IPS-18a (cell line): ENCODE data around the gene ZNF738.
"Not testable (repeated sequence)": the region's sequence is repeated elsewhere in the genome, so short reads cannot be mapped to it uniquely, and the experiment has no call there.

ENCODE experiments used
- H3K27ac ChIP-seq: one replicate; pipeline ENCODE4 v1.5.1; 2013; ENCODE audit warnings: low read length
- H3K27me3 ChIP-seq: one replicate; pipeline ENCODE4 v1.6.1; 2013; ENCODE audit warnings: mild to moderate bottlenecking, low read length; ENCODE audit not compliant: control insufficient read depth, insufficient read depth
- H3K36me3 ChIP-seq: one replicate; pipeline ENCODE4 v1.6.1; 2013; ENCODE audit warnings: low read depth, low read length; ENCODE audit not compliant: control insufficient read depth
- H3K4me1 ChIP-seq: one replicate; pipeline ENCODE4 v1.6.1; 2013; ENCODE audit warnings: low read depth, low read length; ENCODE audit not compliant: control insufficient read depth
- H3K4me3 ChIP-seq: one replicate; pipeline ENCODE4 v1.5.1; 2013; ENCODE audit warnings: low read length
- H3K9ac ChIP-seq: one replicate; pipeline ENCODE4 v1.6.1; 2013; ENCODE audit warnings: mild to moderate bottlenecking, low read length, moderate library complexity
- H3K9me3 ChIP-seq: one replicate; pipeline ENCODE4 v1.6.1; 2013; ENCODE audit warnings: low read depth, low read length; ENCODE audit not compliant: control insufficient read depth

The ZNF738 gene

GRCh38 chr19:21358768-21359451 lies at the start of gene ZNF738:
Gene ZNF738, plus strand, starts transcription at chr19:21359000. Its CDS starts 141 bp downstream, at chr19:21359141.
- H3K9ac ChIP-seq, result peak within 1 kb of the TSS; percentile 96
- H3K4me1 ChIP-seq, result no peaks in the 10 kb centered on the region
- peaks cover 25% of the 10 kb centered on the region for H3K36me3 ChIP-seq
- H3K9me3 ChIP-seq, result peaks cover 5% of the 10 kb centered on the region
- peak within 1 kb of the TSS; percentile 96 for H3K4me3 ChIP-seq
- H3K27me3 ChIP-seq, result no peaks in the 10 kb centered on the region
- H3K27ac ChIP-seq, result peak within 1 kb of the TSS; percentile 89

GRCh38 chr19:21312807-21313206 lies 46.0 kb upstream of the ZNF738 start:
- H3K4me3 ChIP-seq, H3K4me1 ChIP-seq, H3K27ac ChIP-seq, H3K9ac ChIP-seq, H3K27me3 ChIP-seq, H3K9me3 ChIP-seq: not testable (repeated sequence)
- H3K36me3 ChIP-seq, result peaks cover 12% of the 10 kb centered on the region

GRCh38 chr19:21314676-21315075 lies 44.1 kb upstream of the ZNF738 start:
- no peaks in the 10 kb centered on the region for H3K4me1 ChIP-seq
- H3K27ac ChIP-seq, result no peak overlapping the region
- peaks cover 9% of the 10 kb centered on the region for H3K36me3 ChIP-seq
- no peak overlapping the region for H3K9ac ChIP-seq
- no peak overlapping the region for H3K4me3 ChIP-seq
- no peaks in the 10 kb centered on the region for H3K27me3 ChIP-seq
- no peaks in the 10 kb centered on the region for H3K9me3 ChIP-seq

GRCh38 chr19:21317821-21318220 lies 41.0 kb upstream of the ZNF738 start:
- no peak overlapping the region for H3K27ac ChIP-seq
- no peaks in the 10 kb centered on the region for H3K4me1 ChIP-seq
- no peak overlapping the region for H3K9ac ChIP-seq
- H3K4me3 ChIP-seq, result no peak overlapping the region
- H3K9me3 ChIP-seq, result no peaks in the 10 kb centered on the region
- H3K36me3 ChIP-seq, result peaks cover 6% of the 10 kb centered on the region
- H3K27me3 ChIP-seq, result no peaks in the 10 kb centered on the region

GRCh38 chr19:21321134-21321533 lies 37.7 kb upstream of the ZNF738 start:
- peaks cover 5% of the 10 kb centered on the region for H3K36me3 ChIP-seq
- peaks cover 7% of the 10 kb centered on the region for H3K4me1 ChIP-seq

GRCh38 chr19:21321996-21322395 lies 36.8 kb upstream of the ZNF738 start:
- Histone ChIP-seq H3K4me1 (peaks cover 7% of the 10 kb centered on the region), H3K27me3 (no peaks in the 10 kb centered on the region), H3K9me3 (peaks cover 7% of the 10 kb centered on the region), H3K36me3 (peaks cover 9% of the 10 kb centered on the region), H3K9ac (no peak overlapping the region), H3K27ac (no peak overlapping the region), H3K4me3 (no peak overlapping the region)

More at GRCh38 chr19:21321134-21321533, 37.7 kb upstream of the ZNF738 start:
- no peaks in the 10 kb centered on the region for H3K27me3 ChIP-seq
- no peak overlapping the region for H3K4me3 ChIP-seq
- peaks cover 2% of the 10 kb centered on the region for H3K9me3 ChIP-seq
- no peak overlapping the region for H3K27ac ChIP-seq
- no peak overlapping the region for H3K9ac ChIP-seq

GRCh38 chr19:21322528-21322927 lies 36.3 kb upstream of the ZNF738 start:
- H3K4me1 ChIP-seq, result peaks cover 8% of the 10 kb centered on the region
- peaks cover 11% of the 10 kb centered on the region for H3K36me3 ChIP-seq
- H3K9ac ChIP-seq, result no peak overlapping the region
- H3K27me3 ChIP-seq, result no peaks in the 10 kb centered on the region
- peaks cover 7% of the 10 kb centered on the region for H3K9me3 ChIP-seq
- no peak overlapping the region for H3K4me3 ChIP-seq
- no peak overlapping the region for H3K27ac ChIP-seq

- H3K4me1 ChIP-seq, result peaks cover 12% of the 10 kb centered on the region
- no peak overlapping the region for H3K9ac ChIP-seq
- H3K9me3 ChIP-seq, result peaks cover 7% of the 10 kb centered on the region
- H3K4me3 ChIP-seq, result no peak overlapping the region
- H3K27ac ChIP-seq, result no peak overlapping the region
- no peaks in the 10 kb centered on the region for H3K27me3 ChIP-seq
- peaks cover 13% of the 10 kb centered on the region for H3K36me3 ChIP-seq
Observed at GRCh38 chr19:21323000-21323399, 35.8 kb upstream of the ZNF738 start.

- Histone ChIP-seq H3K4me3 (no peak overlapping the region), H3K36me3 (peaks cover 13% of the 10 kb centered on the region), H3K27ac (no peak overlapping the region), H3K9ac (no peak overlapping the region), H3K9me3 (peaks cover 7% of the 10 kb centered on the region), H3K4me1 (peaks cover 14% of the 10 kb centered on the region), H3K27me3 (no peaks in the 10 kb centered on the region)
Observed at GRCh38 chr19:21326169-21326568, 32.6 kb upstream of the ZNF738 start.

GRCh38 chr19:21328406-21328805 lies 30.4 kb upstream of the ZNF738 start:
- H3K9ac ChIP-seq, result peak overlapping the region; percentile 98
- H3K27ac ChIP-seq, result peak overlapping the region; percentile 97
- peak overlapping the region; percentile 96 for H3K4me3 ChIP-seq
- H3K9me3 ChIP-seq, result peaks cover 7% of the 10 kb centered on the region
- H3K4me1 ChIP-seq, result peaks cover 10% of the 10 kb centered on the region
- H3K36me3 ChIP-seq, result peaks cover 13% of the 10 kb centered on the region
- no peaks in the 10 kb centered on the region for H3K27me3 ChIP-seq

GRCh38 chr19:21328885-21329605 lies 29.8 kb upstream of the ZNF738 start, which contains the start of gene ZNF708:
Gene ZNF708, minus strand, starts transcription at chr19:21329410. Its CDS starts 198 bp downstream, at chr19:21329212.
- H3K27ac ChIP-seq, result peak within 1 kb of the TSS; percentile 97
- peak within 1 kb of the TSS; percentile 96 for H3K4me3 ChIP-seq
- peaks cover 13% of the 10 kb centered on the region for H3K36me3 ChIP-seq
- peak within 1 kb of the TSS; percentile 98 for H3K9ac ChIP-seq
- H3K9me3 ChIP-seq, result peaks cover 7% of the 10 kb centered on the region
- no peaks in the 10 kb centered on the region for H3K27me3 ChIP-seq
- peaks cover 8% of the 10 kb centered on the region for H3K4me1 ChIP-seq
